ENCODE results near the gene ZFPM1. TPM values are rescaled to one million over a fixed set of nuclear protein-coding genes. Genes with fewer than 3 reads are reported as not detected.

The ZFPM1 gene
- total and polyA plus RNA-seq, 2 experiments from 2014 or later: 0.53 to 2.2 TPM

- no peak for TF ChIP-seq CTCF (conservative IDR thresholded peaks at IDR 0.05; ENCODE audit: low read depth in 2 of 2)
- TF ChIP-seq EZH2phosphoT487 (IDR thresholded peaks at IDR 0.05; ENCODE audit: unreplicated experiment): no peak
- no peak for TF ChIP-seq JUNB (IDR thresholded peaks at IDR 0.05; ENCODE audit: unreplicated experiment)
- no peak for TF ChIP-seq ZNF462 (CRISPR knock-in tag; IDR thresholded peaks at IDR 0.05)
- TF ChIP-seq POLR2AphosphoS5 (IDR thresholded peaks at IDR 0.05; ENCODE audit: low read depth): no peak
Observed at GRCh38 chr16:88514526-88515232, 61.6 kb downstream of the ZFPM1 start (continued).

- Mint-ChIP-seq H3K27me3 (ENCODE audit: insufficient read depth, low read depth, poor library complexity) (peaks cover 17% of the 10 kb centered on the region), H3K27ac (no peak overlapping the region), H3K36me3 (ENCODE audit: low read depth) (peaks cover 15% of the 10 kb centered on the region), H3K9me3 (peaks cover 7% of the 10 kb centered on the region; the same call in 2 of the 3 replicates), H3K4me1 (peaks cover 4% of the 10 kb centered on the region; the same call in 2 of the 3 replicates), H3K4me3 (no peak overlapping the region)
- Histone ChIP-seq H3K4me1 (ENCODE audit: insufficient read depth) (no peaks in the 10 kb centered on the region), H3K9me2 (ENCODE audit: insufficient read depth) (no peaks in the 10 kb centered on the region), H4K20me1 (replicated peaks; ENCODE audit: insufficient read depth) (no peaks in the 10 kb centered on the region), H3K27ac (ENCODE audit: low read depth) (no peak overlapping the region), H3K36me3 (ENCODE audit: insufficient read depth) (no peaks in the 10 kb centered on the region), H3K4me3 (no peak overlapping the region), H3K27me3 (ENCODE audit: insufficient read depth) (no peaks in the 10 kb centered on the region), H3F3A (replicated peaks; ENCODE audit: low read depth) (no peaks in the 10 kb centered on the region), H3K4me2 (no peak overlapping the region), H3K79me2 (replicated peaks; ENCODE audit: insufficient read depth) (no peaks in the 10 kb centered on the region), H2AFZ (no peak overlapping the region)
- DNase-seq (ENCODE audit: low spot score) (no peak), ATAC-seq (no peak)
- TF ChIP-seq JUNB (IDR thresholded peaks at IDR 0.05; ENCODE audit: unreplicated experiment) (no peak), ZNF114 (CRISPR knock-in tag; IDR thresholded peaks at IDR 0.05) (no peak), CREB1 (CRISPR knock-in tag; IDR thresholded peaks at IDR 0.05; ENCODE audit: low read depth) (no peak), ZNF462 (CRISPR knock-in tag; IDR thresholded peaks at IDR 0.05) (no peak)
Observed at GRCh38 chr16:88515371-88515770, 62.3 kb downstream of the ZFPM1 start.

Data from GM23338 (cell line).